GM23338 (cell line): ENCODE measurements around the gene DMRT3. TPM values are rescaled to one million over a fixed set of nuclear protein-coding genes. Genes with fewer than 3 reads are reported as not detected.
A peak's percentile ranks its signal among the peaks of the same experiment; 100 is the strongest.

ENCODE experiments used
- ATAC-seq: fragments of 200-7000 bp; cut with Tn5 transposase; 3 replicates; pipeline ENCODE4 v1.9.1; 2020
- DNase-seq: peaks from one replicate; pipeline ENCODE4 v3.0.0-alpha.2; 2015; ENCODE audit warnings: low spot score
- H2AFZ ChIP-seq: fragments of 200-600 bp; sonication (generic); 2 replicates; pipeline ENCODE4 v1.8.0; 2016; ENCODE audit warnings: antibody characterized with exemption, mild to moderate bottlenecking, moderate library complexity
- H3F3A ChIP-seq: fragments of 200-600 bp; sonication (generic); replicated peaks from 2 replicates; pipeline ENCODE4 v1.8.0; 2017; ENCODE audit warnings: antibody characterized with exemption, mixed run types, low read depth
- H3K27ac ChIP-seq: fragments of 200-600 bp; sonication (generic); 2 replicates; pipeline ENCODE4 v1.6.1; 2016; ENCODE audit warnings: low read depth
- H3K27me3 ChIP-seq: fragments of 200-600 bp; sonication (generic); 2 replicates; pipeline ENCODE4 v1.8.0; 2016; ENCODE audit warnings: mild to moderate bottlenecking, mixed run types, moderate library complexity; ENCODE audit not compliant: insufficient read depth
- H3K36me3 ChIP-seq: fragments of 200-600 bp; sonication (generic); 2 replicates; pipeline ENCODE4 v1.8.0; 2016; ENCODE audit warnings: mild to moderate bottlenecking; ENCODE audit not compliant: insufficient read depth
- H3K4me1 ChIP-seq: fragments of 200-600 bp; sonication (generic); 2 replicates; pipeline ENCODE4 v1.8.0; 2016; ENCODE audit warnings: mild to moderate bottlenecking, moderate library complexity; ENCODE audit not compliant: insufficient read depth
- H3K4me2 ChIP-seq: fragments of 200-600 bp; sonication (generic); 2 replicates; pipeline ENCODE4 v1.7.1; 2017; ENCODE audit warnings: mixed run types
- H3K4me3 ChIP-seq: fragments of 200-600 bp; sonication (generic); 2 replicates; pipeline ENCODE4 v1.6.1; 2016; ENCODE audit warnings: mixed run types
- H3K79me2 ChIP-seq: fragments of 200-600 bp; sonication (generic); replicated peaks from 2 replicates; pipeline ENCODE4 v1.8.0; 2017; ENCODE audit warnings: mild to moderate bottlenecking; ENCODE audit not compliant: insufficient read depth
- H3K9me2 ChIP-seq: fragments of 200-600 bp; sonication (generic); 2 replicates; pipeline ENCODE4 v1.8.0; 2017; ENCODE audit not compliant: insufficient read depth
- H4K20me1 ChIP-seq: fragments of 200-600 bp; sonication (generic); replicated peaks from 2 replicates; pipeline ENCODE4 v1.8.0; 2017; ENCODE audit warnings: mild to moderate bottlenecking; ENCODE audit not compliant: insufficient read depth
- H3K27ac Mint-ChIP-seq: 2 replicates; pipeline ENCODE4 v1.8.0; 2020; ENCODE audit warnings: inconsistent platforms, mild to moderate bottlenecking, moderate library complexity, mixed read lengths
- H3K27me3 Mint-ChIP-seq: 3 replicates; pipeline ENCODE4 v1.8.0; 2022; ENCODE audit warnings: low read depth, mild to moderate bottlenecking, moderate library complexity, mixed read lengths, inconsistent platforms; ENCODE audit not compliant: insufficient read depth, poor library complexity
- H3K36me3 Mint-ChIP-seq: 3 replicates; pipeline ENCODE4 v1.8.0; 2021; ENCODE audit warnings: low read depth, mild to moderate bottlenecking, inconsistent platforms, moderate library complexity, mixed read lengths
- H3K4me1 Mint-ChIP-seq: 3 replicates; pipeline ENCODE4 v1.8.0; 2020; ENCODE audit warnings: mild to moderate bottlenecking, inconsistent platforms, mixed read lengths
- H3K4me3 Mint-ChIP-seq: 3 replicates; pipeline ENCODE4 v1.8.0; 2021; ENCODE audit warnings: moderate library complexity, mild to moderate bottlenecking, inconsistent platforms, mixed read lengths
- H3K9me3 Mint-ChIP-seq: 3 replicates; pipeline ENCODE4 v1.8.0; 2020; ENCODE audit warnings: moderate library complexity, mild to moderate bottlenecking, inconsistent platforms, mixed read lengths
- CREB1 ChIP-seq: fragments of 250-450 bp; sonication (Bioruptor Pico); IDR thresholded peaks from 2 replicates; pipeline ENCODE4 v1.5.0; 2020; ENCODE audit warnings: low read depth, mild to moderate bottlenecking, moderate library complexity
- CTCF ChIP-seq, 2 experiments: fragments of 200-600 bp in 1 of 2; sonication (generic) in 1 of 2; conservative IDR thresholded peaks; 2 replicates each; pipeline versions ENCODE4 v1.5.1 to v1.6.1; 2016 to 2017; ENCODE audit warnings: antibody characterized with exemption in 2 of 2, low read depth in 2 of 2, mild to moderate bottlenecking in 2 of 2, moderate library complexity in 1 of 2
- EZH2 ChIP-seq: fragments of 200-600 bp; sonication (generic); IDR thresholded peaks from one replicate; pipeline ENCODE4 v1.8.0; 2017; ENCODE audit warnings: antibody characterized with exemption, mild to moderate bottlenecking, low read depth; ENCODE audit not compliant: unreplicated experiment
- EZH2phosphoT487 ChIP-seq: fragments of 200-600 bp; sonication (generic); IDR thresholded peaks from one replicate; pipeline ENCODE4 v1.8.1; 2018; ENCODE audit warnings: antibody characterized with exemption; ENCODE audit not compliant: unreplicated experiment
- JUNB ChIP-seq: IDR thresholded peaks from one replicate; pipeline ENCODE4 v1.6.1; 2016; ENCODE audit warnings: antibody characterized with exemption; ENCODE audit not compliant: unreplicated experiment
- NANOG ChIP-seq: IDR thresholded peaks from 2 replicates; pipeline ENCODE4 v1.6.1; 2016; ENCODE audit warnings: antibody characterized with exemption, borderline replicate concordance
- POLR2AphosphoS5 ChIP-seq: IDR thresholded peaks from 2 replicates; pipeline ENCODE4 v1.6.1; 2016; ENCODE audit warnings: antibody characterized with exemption, low read depth
- REST ChIP-seq: IDR thresholded peaks from one replicate; pipeline ENCODE4 v1.6.1; 2018; ENCODE audit warnings: antibody characterized with exemption; ENCODE audit not compliant: unreplicated experiment
- STAT1 ChIP-seq: IDR thresholded peaks from one replicate; pipeline ENCODE4 v1.6.1; 2016; ENCODE audit warnings: antibody characterized with exemption; ENCODE audit not compliant: unreplicated experiment
- ZNF114 ChIP-seq: fragments of 250-450 bp; sonication (Bioruptor Pico); IDR thresholded peaks from 2 replicates; pipeline ENCODE4 v1.5.0; 2020; ENCODE audit warnings: mild to moderate bottlenecking, moderate library complexity
- ZNF331 ChIP-seq: fragments of 250-450 bp; sonication (Bioruptor Pico); IDR thresholded peaks from 2 replicates; pipeline ENCODE4 v1.5.0; 2020; ENCODE audit warnings: low read depth, mild to moderate bottlenecking, moderate library complexity
- ZNF462 ChIP-seq: fragments of 250-450 bp; sonication (Bioruptor Pico); IDR thresholded peaks from 2 replicates; pipeline ENCODE4 v1.5.0; 2020; ENCODE audit warnings: mild to moderate bottlenecking, moderate library complexity
- polyA plus RNA-seq: library from polyadenylated mRNA; unstranded; fragments of >200 nt; fragmentation: Nextera tagmentation; extraction: Ambion mirVana; gene quantifications from 2 replicates; pipeline ENCODE4 v1.2.1, GENCODE V29; 2016
- total RNA-seq: library from RNA; depleted of rRNA; stranded (reverse); fragments of >200 nt; shearing (Covaris generic); gene quantifications from 2 replicates; pipeline ENCODE4 v1.2.3, GENCODE V29; 2014
- TF ChIP-seq, protein P1 (sequence below): IDR thresholded peaks from 2 replicates; pipeline ENCODE4 v1.6.1; 2016; ENCODE audit warnings: antibody characterized with exemption

DMRT3 gene
- total and polyA plus RNA-seq, 2 experiments from 2014 or later: not detected

- no peaks in the 10 kb centered on the region; the same call in 2 of the 3 replicates for H3K9me3 Mint-ChIP-seq
- no peaks in the 10 kb centered on the region for H3K79me2 ChIP-seq
- ATAC-seq: no peak
These were observed 4.2 kb downstream of the DMRT3 start for GRCh38 chr9:980640-981039.

More at GRCh38 chr9:980640-981039, 4.2 kb downstream of the DMRT3 start:
- H4K20me1 ChIP-seq: peaks cover 27% of the 10 kb centered on the region; the same call in 1 of the 2 replicates
- H3K9me2 ChIP-seq: no peaks in the 10 kb centered on the region
- H3K4me2 ChIP-seq: no peak overlapping the region
- DNase-seq: no peak
- peaks cover 100% of the 10 kb centered on the region for H3K27me3 ChIP-seq
- no peak overlapping the region for H2AFZ ChIP-seq
- Mint-ChIP-seq H3K4me1 (peaks cover 30% of the 10 kb centered on the region), H3K4me3 (no peak overlapping the region; the same call in 2 of the 3 replicates), H3K36me3 (no peaks in the 10 kb centered on the region), H3K27me3 (peaks cover 80% of the 10 kb centered on the region), H3K27ac (no peak overlapping the region)
- peaks cover 5% of the 10 kb centered on the region; the same call in 1 of the 2 replicates for H3F3A ChIP-seq
- H3K27ac ChIP-seq: no peak overlapping the region
- 0 out of 2 replicates have a peak overlapping the region, but pooled peaks have one; percentile 40 for H3K4me3 ChIP-seq
- peaks cover 25% of the 10 kb centered on the region for H3K4me1 ChIP-seq
- H3K36me3 ChIP-seq: no peaks in the 10 kb centered on the region
- TF ChIP-seq ZNF114 (CRISPR knock-in tag) (no peak), ZNF331 (no peak), STAT1 (no peak), EZH2 (no peak), NANOG (no peak), EZH2phosphoT487 (no peak), JUNB (no peak), CTCF (conservative IDR thresholded peaks at IDR 0.05; ENCODE audit: low read depth in 2 of 2) (no peak), REST (no peak), POLR2AphosphoS5 (no peak), CREB1 (CRISPR knock-in tag) (no peak), ZNF462 (CRISPR knock-in tag) (no peak)
- TF ChIP-seq, protein P1, sequence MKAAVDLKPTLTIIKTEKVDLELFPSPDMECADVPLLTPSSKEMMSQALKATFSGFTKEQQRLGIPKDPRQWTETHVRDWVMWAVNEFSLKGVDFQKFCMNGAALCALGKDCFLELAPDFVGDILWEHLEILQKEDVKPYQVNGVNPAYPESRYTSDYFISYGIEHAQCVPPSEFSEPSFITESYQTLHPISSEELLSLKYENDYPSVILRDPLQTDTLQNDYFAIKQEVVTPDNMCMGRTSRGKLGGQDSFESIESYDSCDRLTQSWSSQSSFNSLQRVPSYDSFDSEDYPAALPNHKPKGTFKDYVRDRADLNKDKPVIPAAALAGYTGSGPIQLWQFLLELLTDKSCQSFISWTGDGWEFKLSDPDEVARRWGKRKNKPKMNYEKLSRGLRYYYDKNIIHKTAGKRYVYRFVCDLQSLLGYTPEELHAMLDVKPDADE: no peak
